Kidney epithelial cell (primary cell): ENCODE results near the gene DPH5. TPM values are rescaled to one million over a fixed set of nuclear protein-coding genes. Genes with fewer than 3 reads are reported as not detected.

ENCODE experiments used
- DNase-seq: peaks from one replicate; pipeline ENCODE4 v3.0.0-alpha.2; 2010; ENCODE audit warnings: low read depth
- H3K27me3 ChIP-seq: 2 replicates; pipeline ENCODE4 v1.6.0; 2011; ENCODE audit warnings: low read length; ENCODE audit not compliant: control insufficient read depth, insufficient read depth
- H3K36me3 ChIP-seq: 2 replicates; pipeline ENCODE4 v1.5.1; 2011; ENCODE audit warnings: low read length; ENCODE audit not compliant: control insufficient read depth, insufficient read depth
- H3K4me3 ChIP-seq: 2 replicates; pipeline ENCODE4 v1.5.1; 2011; ENCODE audit warnings: low read depth, mild to moderate bottlenecking, control low read depth, low read length
- CTCF ChIP-seq: IDR thresholded peaks from 2 replicates; pipeline ENCODE4 v1.5.1; 2011; ENCODE audit warnings: mild to moderate bottlenecking, moderate library complexity, low read length, control low read depth, inconsistent platforms; ENCODE audit not compliant: insufficient read depth, poor library complexity, severe bottlenecking
- total RNA-seq: library from RNA; depleted of rRNA; stranded (reverse); fragments of >200 nt; gene quantifications from 2 replicates; pipeline ENCODE4 v1.2.3, GENCODE V29; 2015

The DPH5 gene
- total RNA-seq, 1 donor from 2014 or later, result 34.5 TPM

DNA sequence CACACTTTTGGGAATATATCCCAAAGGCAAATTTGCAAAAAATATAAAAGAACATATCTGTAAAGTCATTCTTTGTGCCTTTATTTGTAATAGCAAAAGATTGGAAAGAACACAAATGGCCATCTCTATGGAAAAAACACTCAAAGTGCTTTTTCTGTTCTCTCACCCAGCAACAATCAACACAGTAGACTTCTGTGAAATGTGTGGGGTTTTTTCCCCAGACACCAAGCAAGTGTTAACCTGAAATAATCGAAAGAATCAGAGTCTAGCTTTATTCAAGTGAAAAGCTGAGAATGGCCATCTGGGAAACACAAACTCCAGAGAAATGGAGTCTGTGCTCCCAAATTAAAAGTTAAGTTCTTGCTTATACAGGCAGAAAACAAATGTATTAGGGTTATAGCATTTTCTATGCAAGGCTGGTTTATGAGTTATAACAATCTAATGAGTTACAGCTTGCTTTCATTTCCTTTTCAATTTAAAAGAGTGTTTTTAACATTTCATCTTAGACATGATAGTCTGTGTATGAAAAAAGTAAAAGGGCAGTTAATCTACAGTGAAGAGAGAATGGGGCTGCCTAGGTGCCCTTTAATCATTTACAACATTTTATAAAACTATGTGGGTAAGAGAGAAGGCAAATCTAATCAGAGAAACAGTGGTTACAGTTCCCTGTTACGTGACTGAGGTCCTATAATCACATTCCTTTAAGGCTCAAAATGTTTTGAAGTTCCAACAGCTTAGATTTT lies 83.1 kb downstream of the DPH5 start:
- no peak for DNase-seq
- H3K27me3 ChIP-seq, result no peaks in the 10 kb centered on the region
- H3K4me3 ChIP-seq, result no peak overlapping the region
- H3K36me3 ChIP-seq, result no peaks in the 10 kb centered on the region
- TF ChIP-seq CTCF, result no peak

DNA sequence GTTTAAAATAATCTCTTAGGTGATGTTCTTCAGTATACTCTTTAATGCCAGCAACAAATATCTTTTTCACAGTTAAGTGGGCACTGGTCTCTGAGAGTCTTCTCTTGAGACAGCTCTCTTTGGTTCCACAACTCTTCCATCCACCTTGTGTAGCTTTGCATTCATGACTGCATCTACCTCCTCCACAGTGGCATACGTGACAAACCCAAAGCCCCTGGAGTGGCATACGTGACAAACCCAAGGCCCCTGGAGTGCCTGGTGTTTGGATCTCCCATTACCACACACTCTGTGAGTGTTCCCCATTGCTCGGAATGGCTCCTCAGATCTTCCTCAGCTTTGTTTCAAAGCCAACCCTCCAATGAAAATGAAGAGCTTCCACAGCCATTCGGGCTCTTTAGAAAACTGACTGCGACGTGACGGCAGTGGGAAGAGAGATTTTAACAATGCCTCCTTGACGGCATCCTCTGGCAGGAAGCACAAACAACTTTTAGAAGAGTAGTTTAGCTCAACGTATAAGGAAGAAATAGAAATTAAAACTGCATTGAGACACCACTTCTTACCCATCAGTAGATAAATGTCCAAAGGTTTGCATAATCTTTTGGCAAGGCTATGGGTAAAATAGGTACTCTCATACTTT lies 83.9 kb downstream of the DPH5 start:
- TF ChIP-seq CTCF, result no peak
- H3K27me3 ChIP-seq, result no peaks in the 10 kb centered on the region
- no peaks in the 10 kb centered on the region for H3K36me3 ChIP-seq
- H3K4me3 ChIP-seq, result no peak overlapping the region
- DNase-seq, result no peak

- no peak for DNase-seq
- no peaks in the 10 kb centered on the region for H3K36me3 ChIP-seq
- TF ChIP-seq CTCF, result no peak
- H3K4me3 ChIP-seq, result no peak overlapping the region
- H3K27me3 ChIP-seq, result no peaks in the 10 kb centered on the region
These were observed 84.5 kb downstream of the DPH5 start for GRCh38 chr1:100941098-100941527.

Other genes with a start within 250 kb of the DPH5 start
- gene EXTL2, start 130.9 kb downstream of the DPH5 start, total RNA-seq, result 10.2 and 10.7 TPM in 2 replicates
- 36.4 and 40.1 TPM in 2 replicates for gene SLC30A7, start 129.7 kb downstream of the DPH5 start, total RNA-seq
- 0.48 and 2.7 TPM in 2 replicates for gene S1PR1, start 211.2 kb upstream of the DPH5 start, total RNA-seq